Measurements from ENCODE around the gene HSPBAP1. TPM values are rescaled to one million over a fixed set of nuclear protein-coding genes. Genes with fewer than 3 reads are reported as not detected.

HSPBAP1 gene
- total RNA-seq, 5 donors from 2014 or later (not counting 1 experiment from before 2014, with no cell fraction given): 17.7 to 29.5 (median 22.9) TPM

- ATAC-seq (replicated peaks in 1 of 4) (no peak), DNase-seq (no peak)
- Mint-ChIP-seq H3K36me3 (peaks cover 78% of the 10 kb centered on the region), H3K27ac (no peak overlapping the region), H3K4me3 (no peak overlapping the region), H3K9me3 (no peaks in the 10 kb centered on the region), H3K4me1 (peaks cover 28 to 34% (median 30%) of the 10 kb centered on the region in 3 donors), H3K27me3 (no peaks in the 10 kb centered on the region)
- ChIA-PET POLR2A (no interaction called here), CTCF (no interaction called here)
- H3K4me1 ChIP-seq (ENCODE audit: control insufficient read depth in 1 of 2, extremely low read depth in 1 of 2, insufficient read depth in 2 of 2, low read length in 2 of 2): no peaks in the 10 kb centered on the region
- H3K27me3 ChIP-seq (replicated peaks in 1 of 2; ENCODE audit: control insufficient read depth in 2 of 2, extremely low read depth in 1 of 2, insufficient read depth in 2 of 2, low read length in 1 of 2): no peaks in the 10 kb centered on the region
- peaks cover 0 to 54% of the 10 kb centered on the region in 2 donors for H3K36me3 ChIP-seq (ENCODE audit: control insufficient read depth in 2 of 2, extremely low read depth in 1 of 2, insufficient read depth in 1 of 2, low read length in 1 of 2)
- H3K9me3 ChIP-seq: no peaks in the 10 kb centered on the region
- no peak overlapping the region for H3K4me3 ChIP-seq (ENCODE audit: control insufficient read depth in 1 of 2, extremely low read depth in 1 of 2, low read length in 1 of 2)
- H3K27ac ChIP-seq (ENCODE audit: low read length): no peak overlapping the region
- 100% methylated on average over 1 of the region's 1 CpG for WGBS (ENCODE audit: insufficient coverage)
Observed at GRCh38 chr3:122705379-122705778, 88.3 kb downstream of the HSPBAP1 start.

GRCh38 chr3:122700193-122700592 lies 93.4 kb downstream of the HSPBAP1 start:
- Mint-ChIP-seq H3K4me1 (peaks cover 13 to 31% (median 16%) of the 10 kb centered on the region in 3 donors), H3K36me3 (peaks cover 86% of the 10 kb centered on the region), H3K9me3 (no peaks in the 10 kb centered on the region), H3K27ac (no peak overlapping the region), H3K27me3 (no peaks in the 10 kb centered on the region), H3K4me3 (no peak overlapping the region)
- ATAC-seq (replicated peaks in 1 of 4) (no peak), DNase-seq (no peak)
- no peak overlapping the region for H3K27ac ChIP-seq (ENCODE audit: low read length)
- WGBS (ENCODE audit: insufficient coverage): no CpG with 5 or more reads among the region's 2 CpGs
- H3K9me3 ChIP-seq: no peaks in the 10 kb centered on the region
- no peaks in the 10 kb centered on the region for H3K4me1 ChIP-seq (ENCODE audit: control insufficient read depth in 1 of 2, extremely low read depth in 1 of 2, insufficient read depth in 2 of 2, low read length in 2 of 2)
- POLR2A ChIA-PET: no interaction called here
- peaks cover 12 to 78% of the 10 kb centered on the region in 2 donors for H3K36me3 ChIP-seq (ENCODE audit: control insufficient read depth in 2 of 2, extremely low read depth in 1 of 2, insufficient read depth in 1 of 2, low read length in 1 of 2)
- no peaks in the 10 kb centered on the region for H3K27me3 ChIP-seq (replicated peaks in 1 of 2; ENCODE audit: control insufficient read depth in 2 of 2, extremely low read depth in 1 of 2, insufficient read depth in 2 of 2, low read length in 1 of 2)
- CTCF ChIA-PET: no interaction called here
- H3K4me3 ChIP-seq (ENCODE audit: control insufficient read depth in 1 of 2, extremely low read depth in 1 of 2, low read length in 1 of 2): no peak overlapping the region

- Mint-ChIP-seq H3K27ac (peak overlapping the region in 1 of 2 donors; percentile 1), H3K4me3 (no peak overlapping the region), H3K27me3 (no peaks in the 10 kb centered on the region), H3K4me1 (peaks cover 10 to 41% (median 11%) of the 10 kb centered on the region in 3 donors), H3K36me3 (peaks cover 83% of the 10 kb centered on the region), H3K9me3 (no peaks in the 10 kb centered on the region)
- ATAC-seq (replicated peaks in 1 of 4) (no peak), DNase-seq (peak in 1 of 35 experiments; percentile 8)
- ChIA-PET CTCF (interaction anchor here in 1 of 2 donors (0.5 to 1.0 kb wide), 3 partner anchors 19 to 1151 kb away, joined by 3 to 6 read pairs (median 4); no protein-coding TSS in a partner anchor), POLR2A (no interaction called here)
- Histone ChIP-seq H3K9me3 (no peaks in the 10 kb centered on the region), H3K27me3 (replicated peaks in 1 of 2; ENCODE audit: control insufficient read depth in 2 of 2, extremely low read depth in 1 of 2, insufficient read depth in 2 of 2, low read length in 1 of 2) (no peaks in the 10 kb centered on the region), H3K4me3 (ENCODE audit: control insufficient read depth in 1 of 2, extremely low read depth in 1 of 2, low read length in 1 of 2) (no peak overlapping the region), H3K27ac (ENCODE audit: low read length) (no peak overlapping the region), H3K36me3 (ENCODE audit: control insufficient read depth in 2 of 2, extremely low read depth in 1 of 2, insufficient read depth in 1 of 2, low read length in 1 of 2) (peaks cover 18 to 89% of the 10 kb centered on the region in 2 donors), H3K4me1 (ENCODE audit: control insufficient read depth in 1 of 2, extremely low read depth in 1 of 2, insufficient read depth in 2 of 2, low read length in 2 of 2) (no peaks in the 10 kb centered on the region)
- WGBS (ENCODE audit: insufficient coverage): no CpG with 5 or more reads among the region's 2 CpGs
Observed at GRCh38 chr3:122697952-122698620, 95.5 kb downstream of the HSPBAP1 start.

GRCh38 chr3:122695927-122696561 lies 97.6 kb downstream of the HSPBAP1 start:
- no peak overlapping the region for H3K4me3 ChIP-seq (ENCODE audit: control insufficient read depth in 1 of 2, extremely low read depth in 1 of 2, low read length in 1 of 2)
- peaks cover 87% of the 10 kb centered on the region for H3K36me3 Mint-ChIP-seq

GRCh38 chr3:122694966-122695365 lies 98.7 kb downstream of the HSPBAP1 start:
- Mint-ChIP-seq H3K4me3 (no peak overlapping the region), H3K27me3 (no peaks in the 10 kb centered on the region), H3K36me3 (peaks cover 79% of the 10 kb centered on the region), H3K9me3 (no peaks in the 10 kb centered on the region), H3K27ac (no peak overlapping the region), H3K4me1 (peaks cover 5 to 36% (median 9%) of the 10 kb centered on the region in 3 donors)
- no peaks in the 10 kb centered on the region for H3K27me3 ChIP-seq (replicated peaks in 1 of 2; ENCODE audit: control insufficient read depth in 2 of 2, extremely low read depth in 1 of 2, insufficient read depth in 2 of 2, low read length in 1 of 2)
- DNase-seq (peak in 1 of 35 experiments; percentile 5), ATAC-seq (replicated peaks in 1 of 4) (no peak)
- no peaks in the 10 kb centered on the region for H3K9me3 ChIP-seq
- H3K36me3 ChIP-seq (ENCODE audit: control insufficient read depth in 2 of 2, extremely low read depth in 1 of 2, insufficient read depth in 1 of 2, low read length in 1 of 2): peaks cover 22 to 89% of the 10 kb centered on the region in 2 donors
- POLR2A ChIA-PET: interaction anchor here (0.6 to 0.7 kb wide), 2 partner anchors 22 to 172 kb away, joined by 3 to 7 read pairs; no protein-coding TSS in a partner anchor
- no peaks in the 10 kb centered on the region for H3K4me1 ChIP-seq (ENCODE audit: control insufficient read depth in 1 of 2, extremely low read depth in 1 of 2, insufficient read depth in 2 of 2, low read length in 2 of 2)
- CTCF ChIA-PET: interaction anchor here (0.6 to 1.2 kb wide), 6 partner anchors 15 to 188 kb away, joined by 3 to 6 read pairs (median 3); no protein-coding TSS in a partner anchor
- no peak overlapping the region for H3K4me3 ChIP-seq (ENCODE audit: control insufficient read depth in 1 of 2, extremely low read depth in 1 of 2, low read length in 1 of 2)
- 84% methylated on average over 2 of the region's 7 CpGs for WGBS (ENCODE audit: insufficient coverage)
- no peak overlapping the region for H3K27ac ChIP-seq (ENCODE audit: low read length)

More at GRCh38 chr3:122695927-122696561, 97.6 kb downstream of the HSPBAP1 start:
- Mint-ChIP-seq H3K27ac (no peak overlapping the region), H3K9me3 (no peaks in the 10 kb centered on the region), H3K27me3 (no peaks in the 10 kb centered on the region), H3K4me1 (peaks cover 5 to 39% (median 9%) of the 10 kb centered on the region in 3 donors), H3K4me3 (no peak overlapping the region)
- H3K9me3 ChIP-seq: no peaks in the 10 kb centered on the region
- ATAC-seq (replicated peaks in 1 of 4): no peak
- H3K4me1 ChIP-seq (ENCODE audit: control insufficient read depth in 1 of 2, extremely low read depth in 1 of 2, insufficient read depth in 2 of 2, low read length in 2 of 2): no peaks in the 10 kb centered on the region
- POLR2A ChIA-PET: interaction anchor here (0.5 to 0.7 kb wide), 3 partner anchors 139 to 189 kb away, joined by 3 to 4 read pairs (median 3); no protein-coding TSS in a partner anchor
- no peak overlapping the region for H3K27ac ChIP-seq (ENCODE audit: low read length)
- H3K36me3 ChIP-seq (ENCODE audit: control insufficient read depth in 2 of 2, extremely low read depth in 1 of 2, insufficient read depth in 1 of 2, low read length in 1 of 2): peaks cover 21 to 91% of the 10 kb centered on the region in 2 donors
- H3K27me3 ChIP-seq (replicated peaks in 1 of 2; ENCODE audit: control insufficient read depth in 2 of 2, extremely low read depth in 1 of 2, insufficient read depth in 2 of 2, low read length in 1 of 2): no peaks in the 10 kb centered on the region
- CTCF ChIA-PET: interaction anchor here (0.5 to 1.4 kb wide), 5 partner anchors 17 to 884 kb away, joined by 3 to 6 read pairs (median 4); no protein-coding TSS in a partner anchor
- no peak for DNase-seq

GRCh38 chr3:122692674-122693073 lies 101.0 kb downstream of the HSPBAP1 start:
- ChIA-PET CTCF (interaction anchor here in 1 of 2 donors (0.5 kb wide), 1 partner anchor 268 kb away, joined by 3 read pairs; no protein-coding TSS in a partner anchor), POLR2A (no interaction called here)
- H3K9me3 ChIP-seq: no peaks in the 10 kb centered on the region
- H3K4me3 ChIP-seq (ENCODE audit: control insufficient read depth in 1 of 2, extremely low read depth in 1 of 2, low read length in 1 of 2): no peak overlapping the region
- H3K36me3 Mint-ChIP-seq: peaks cover 66% of the 10 kb centered on the region
- H3K4me3 Mint-ChIP-seq: no peak overlapping the region
- H3K27me3 Mint-ChIP-seq: no peaks in the 10 kb centered on the region
- WGBS (ENCODE audit: insufficient coverage): no CpG with 5 or more reads among the region's 3 CpGs
- H3K27ac ChIP-seq (ENCODE audit: low read length): no peak overlapping the region
- no peak for ATAC-seq (replicated peaks in 1 of 4)
- H3K27me3 ChIP-seq (replicated peaks in 1 of 2; ENCODE audit: control insufficient read depth in 2 of 2, extremely low read depth in 1 of 2, insufficient read depth in 2 of 2, low read length in 1 of 2): no peaks in the 10 kb centered on the region
- H3K4me1 Mint-ChIP-seq: peaks cover 6 to 39% (median 16%) of the 10 kb centered on the region in 3 donors
- H3K27ac Mint-ChIP-seq: no peak overlapping the region
- no peaks in the 10 kb centered on the region for H3K9me3 Mint-ChIP-seq
- DNase-seq: no peak
- H3K36me3 ChIP-seq (ENCODE audit: control insufficient read depth in 2 of 2, extremely low read depth in 1 of 2, insufficient read depth in 1 of 2, low read length in 1 of 2): peaks cover 22 to 78% of the 10 kb centered on the region in 2 donors
- H3K4me1 ChIP-seq (ENCODE audit: control insufficient read depth in 1 of 2, extremely low read depth in 1 of 2, insufficient read depth in 2 of 2, low read length in 2 of 2): no peaks in the 10 kb centered on the region
